Glomerular endothelial cell (primary cell): ENCODE measurements around the gene PROSER2. TPM values are rescaled to one million over a fixed set of nuclear protein-coding genes. Genes with fewer than 3 reads are reported as not detected.
A peak's percentile ranks its signal among the peaks of the same experiment; 100 is the strongest.

Experiments
- DNase-seq: peaks from one replicate; pipeline ENCODE4 v3.0.0-alpha.2; 2011; ENCODE audit warnings: low read depth, low spot score; ENCODE audit errors: extremely low read depth
- total RNA-seq: library from RNA; depleted of rRNA; stranded (reverse); fragments of >200 nt; gene quantifications from 2 replicates; pipeline ENCODE4 v1.2.3, GENCODE V29; 2015

PROSER2 gene
- total RNA-seq, 1 donor from 2014 or later = 12.7 TPM

GRCh38 chr10:11864727-11865126 is 41.6 kb downstream of the PROSER2 start:
- no peak for DNase-seq

GRCh38 chr10:11865561-11865960 is 42.4 kb downstream of the PROSER2 start:
- no peak for DNase-seq

- DNase-seq = no peak
Observed at GRCh38 chr10:11866199-11866925, 43.2 kb downstream of the PROSER2 start.

GRCh38 chr10:11869219-11869618 is 46.1 kb downstream of the PROSER2 start:
- DNase-seq = no peak

GRCh38 chr10:11869743-11870460 is 46.7 kb downstream of the PROSER2 start:
- no peak for DNase-seq

GRCh38 chr10:11870461-11870780 is 47.3 kb downstream of the PROSER2 start:
- no peak for DNase-seq

GRCh38 chr10:11870900-11871400 is 47.8 kb downstream of the PROSER2 start:
- DNase-seq = no peak

GRCh38 chr10:11871466-11871865 is 48.3 kb downstream of the PROSER2 start:
- DNase-seq = peak; percentile 9

- no peak for DNase-seq
Observed at GRCh38 chr10:11874568-11875493, 51.7 kb downstream of the PROSER2 start.

GRCh38 chr10:11875494-11876281 is 52.5 kb downstream of the PROSER2 start:
- no peak for DNase-seq

- DNase-seq = no peak
Observed at GRCh38 chr10:11876324-11876723, 53.2 kb downstream of the PROSER2 start.

- DNase-seq = no peak
Observed at GRCh38 chr10:11876805-11877590, 53.8 kb downstream of the PROSER2 start.

- DNase-seq = no peak
Observed at GRCh38 chr10:11877591-11877905, 54.4 kb downstream of the PROSER2 start.

- no peak for DNase-seq
Observed at GRCh38 chr10:11878776-11879175, 55.6 kb downstream of the PROSER2 start.

- DNase-seq = no peak
Observed at GRCh38 chr10:11879387-11880094, 56.4 kb downstream of the PROSER2 start.

GRCh38 chr10:11880151-11881029 is 57.2 kb downstream of the PROSER2 start:
- no peak for DNase-seq

GRCh38 chr10:11881030-11881476 is 57.9 kb downstream of the PROSER2 start:
- no peak for DNase-seq
